ENCODE results near the gene ARHGAP44. TPM values are rescaled to one million over a fixed set of nuclear protein-coding genes. Genes with fewer than 3 reads are reported as not detected.

Gene ARHGAP44
- polyA plus RNA-seq, 4 donors, result 6.6 to 9.0 (median 7.6) TPM

DNA sequence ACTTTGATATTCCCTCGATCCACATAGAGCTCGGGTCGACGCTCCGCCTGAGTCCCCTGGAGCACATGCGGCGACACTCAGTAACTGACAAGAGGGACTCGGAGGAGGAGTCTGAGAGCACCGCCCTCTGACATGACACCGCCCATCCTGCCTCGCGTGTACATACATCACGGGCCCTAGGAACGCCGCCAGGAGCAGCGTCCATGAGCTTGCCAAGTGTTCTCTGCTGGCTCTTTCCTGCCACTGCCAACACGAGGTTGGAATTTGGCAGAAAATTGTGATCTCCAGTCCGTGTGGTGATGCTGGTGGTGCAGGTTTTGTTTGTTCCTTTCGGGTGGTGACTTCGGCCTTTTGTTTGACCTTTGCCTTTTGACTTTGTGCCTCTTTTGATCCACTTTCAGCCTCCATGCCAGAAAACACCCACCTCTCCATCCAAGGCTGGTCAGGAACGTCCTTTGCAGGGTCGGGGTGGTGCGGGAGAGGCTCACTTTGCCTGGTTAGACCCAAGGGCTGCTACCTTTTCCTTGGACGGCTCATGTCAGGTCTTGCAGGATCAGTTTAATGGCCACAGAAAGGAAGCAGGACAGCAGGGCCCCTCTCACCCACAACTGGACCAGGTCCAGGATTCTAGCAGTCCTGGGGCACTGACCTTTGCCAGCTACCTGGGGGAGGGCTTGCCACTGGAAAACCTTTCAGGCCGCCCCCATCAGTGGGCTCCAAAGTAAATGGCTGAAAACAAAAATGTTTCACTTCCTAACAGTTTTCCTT lies 200.9 kb downstream of the ARHGAP44 start:
- DNase-seq (ENCODE audit: low read depth in 4 of 4, low spot score in 2 of 4), result no peak

DNA sequence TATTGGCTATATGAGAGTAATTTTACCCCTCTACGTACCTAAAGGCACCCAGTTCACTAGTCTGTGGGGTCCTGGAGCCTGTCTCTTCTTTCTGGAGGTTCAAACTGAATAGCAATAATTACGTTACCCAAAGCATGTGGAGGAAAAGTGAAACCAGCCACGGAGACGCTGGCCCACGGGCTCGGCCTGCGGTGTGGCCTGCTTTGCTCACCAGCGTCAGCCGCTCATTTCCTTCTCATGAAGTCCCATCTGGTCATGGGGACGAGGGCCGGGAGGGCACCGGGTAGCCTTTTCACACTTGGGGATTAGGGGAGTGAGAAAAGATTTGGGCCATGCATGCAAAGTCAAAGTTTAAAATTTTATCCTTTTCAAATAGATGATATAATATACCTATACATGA lies 201.6 kb downstream of the ARHGAP44 start:
- DNase-seq (ENCODE audit: low read depth in 4 of 4, low spot score in 2 of 4), result no peak

GRCh38 chr17:12992676-12993075 lies 203.4 kb downstream of the ARHGAP44 start:
- DNase-seq (ENCODE audit: low read depth in 4 of 4, low spot score in 2 of 4), result no peak

- DNase-seq (ENCODE audit: low read depth in 4 of 4, low spot score in 2 of 4), result no peak
Observed at GRCh38 chr17:12993631-12994030, 204.3 kb downstream of the ARHGAP44 start.

DNA sequence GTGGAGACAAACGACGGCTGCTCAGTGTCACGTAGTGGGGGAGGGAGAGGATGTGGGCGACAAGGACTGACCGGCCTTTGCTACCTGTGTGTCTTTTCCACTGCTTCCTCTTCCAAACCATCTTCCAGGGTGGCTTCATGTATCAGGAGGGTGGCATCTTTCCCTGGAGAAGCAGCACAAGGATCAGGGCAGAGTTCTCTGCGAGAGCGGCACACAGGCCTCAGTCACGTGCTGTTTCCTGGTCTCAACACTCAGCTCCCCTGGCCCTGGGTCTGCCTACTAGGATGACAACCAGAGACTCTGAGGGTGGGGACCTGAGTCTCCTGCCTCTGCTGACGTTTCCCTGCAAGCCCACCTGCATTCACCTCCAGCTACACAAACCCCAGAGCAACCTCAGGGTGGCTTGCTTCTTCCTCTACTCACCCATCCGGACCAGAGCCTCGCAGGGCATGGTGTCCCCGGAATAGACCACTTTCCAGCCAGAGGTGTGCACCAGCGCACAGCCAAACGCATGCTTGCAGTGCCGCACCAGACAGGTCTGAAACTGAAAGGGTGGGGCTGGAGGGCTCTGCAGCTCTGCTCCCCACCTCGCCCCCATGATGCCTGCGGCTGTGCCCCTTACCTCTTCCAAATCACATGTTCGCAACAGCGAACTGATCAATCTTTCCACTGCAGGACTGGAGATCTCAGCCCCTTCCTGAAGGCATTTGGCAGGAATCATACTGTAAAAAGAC lies 205.2 kb downstream of the ARHGAP44 start:
- DNase-seq (ENCODE audit: low read depth in 4 of 4, low spot score in 2 of 4), result no peak

GRCh38 chr17:12995106-12995895 lies 206.0 kb downstream of the ARHGAP44 start:
- no peak for DNase-seq (ENCODE audit: low read depth in 4 of 4, low spot score in 2 of 4)

DNA sequence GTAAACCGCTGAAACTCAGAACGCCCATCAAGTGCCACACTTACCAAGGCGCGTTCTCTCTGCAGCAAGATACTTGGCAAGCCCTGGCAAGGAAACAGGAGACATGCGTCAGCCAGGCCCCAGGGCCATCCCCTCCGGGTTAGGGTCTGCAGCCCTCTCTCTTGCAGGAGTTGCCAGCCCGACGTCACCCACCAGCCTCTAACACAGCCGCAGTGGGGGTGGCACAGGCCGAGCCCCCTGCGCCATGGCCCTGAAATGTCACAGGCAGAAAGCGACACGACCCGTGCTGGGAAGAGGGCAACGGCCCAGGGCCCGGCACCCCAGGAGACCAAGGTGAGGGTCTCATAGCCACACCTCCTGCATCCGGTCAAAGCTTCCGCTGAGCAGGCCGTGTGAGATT lies 206.6 kb downstream of the ARHGAP44 start:
- DNase-seq (ENCODE audit: low read depth in 4 of 4, low spot score in 2 of 4), result no peak

GRCh38 chr17:12996357-12996756 lies 207.1 kb downstream of the ARHGAP44 start:
- DNase-seq (ENCODE audit: low read depth in 4 of 4, low spot score in 2 of 4), result no peak

- no peak for DNase-seq (ENCODE audit: low read depth in 4 of 4, low spot score in 2 of 4)
Observed at GRCh38 chr17:12996941-12997340, 207.6 kb downstream of the ARHGAP44 start.

- DNase-seq (ENCODE audit: low read depth in 4 of 4, low spot score in 2 of 4), result no peak
Observed at GRCh38 chr17:12998461-12998860, 209.2 kb downstream of the ARHGAP44 start.

- DNase-seq (ENCODE audit: low read depth in 4 of 4, low spot score in 2 of 4), result no peak
Observed at GRCh38 chr17:12998874-12999273, 209.6 kb downstream of the ARHGAP44 start.

GRCh38 chr17:13000561-13000960 lies 211.3 kb downstream of the ARHGAP44 start:
- DNase-seq (ENCODE audit: low read depth in 4 of 4, low spot score in 2 of 4), result no peak

GRCh38 chr17:13001991-13002615 lies 212.8 kb downstream of the ARHGAP44 start:
- peak in 2 of 4 donors; percentile 45 to 58 for DNase-seq (ENCODE audit: low read depth in 4 of 4, low spot score in 2 of 4)

DNA sequence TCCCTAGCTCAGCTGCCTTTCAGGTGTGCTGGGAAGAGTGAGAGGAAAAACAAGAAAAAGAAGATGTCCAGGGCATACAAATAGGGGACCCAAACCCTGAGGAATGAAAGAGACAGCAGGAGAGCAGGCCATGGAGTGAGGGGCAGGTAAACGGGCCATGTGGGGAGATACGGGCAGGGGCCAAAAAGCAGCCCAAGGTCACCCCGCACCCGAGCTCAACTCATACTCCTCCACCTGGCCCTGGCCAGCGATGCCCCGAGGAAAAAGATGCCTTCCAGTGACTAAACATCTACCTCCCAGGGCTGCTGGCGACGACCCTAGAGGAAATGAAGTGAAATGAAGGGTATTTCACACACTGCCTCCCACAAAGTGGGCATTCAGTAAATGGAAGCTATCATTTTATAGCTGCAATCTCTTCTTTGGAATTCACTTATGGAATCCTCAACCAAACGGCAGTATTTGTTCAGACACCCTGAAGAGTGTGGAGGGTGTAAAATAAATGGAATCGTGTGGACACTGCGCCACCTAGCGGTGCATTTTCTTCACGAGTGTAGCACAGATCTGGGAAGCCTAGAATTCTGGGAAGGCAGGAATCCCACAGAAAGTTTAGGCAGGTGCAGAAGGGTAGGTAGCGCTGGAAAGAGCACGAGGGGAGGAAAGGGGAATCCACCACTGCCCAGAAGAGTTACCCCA lies 213.6 kb downstream of the ARHGAP44 start:
- DNase-seq (ENCODE audit: low read depth in 4 of 4, low spot score in 2 of 4), result peak in 3 of 4 donors; percentile 49 to 73 (median 68)

DNA sequence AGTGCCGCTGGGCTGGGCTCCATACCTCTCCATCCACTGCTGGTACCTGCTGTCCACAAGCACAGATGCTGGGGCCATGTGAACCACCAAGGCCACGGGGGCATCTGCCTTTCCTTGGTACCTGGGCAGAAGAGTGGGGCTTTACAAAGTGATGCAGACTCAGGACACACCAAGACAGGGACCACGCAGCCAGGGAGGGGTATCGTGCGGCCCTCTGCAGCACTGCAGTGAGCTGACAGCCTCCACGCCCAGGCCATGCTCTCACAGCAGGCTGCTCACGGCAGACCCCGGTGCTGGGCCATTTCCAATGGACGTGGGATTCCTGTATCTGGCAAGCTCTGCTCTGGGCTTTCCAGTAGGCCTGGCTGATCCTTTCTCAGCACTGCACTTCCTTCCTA lies 214.2 kb downstream of the ARHGAP44 start:
- DNase-seq (ENCODE audit: low read depth in 4 of 4, low spot score in 2 of 4), result no peak

DNA sequence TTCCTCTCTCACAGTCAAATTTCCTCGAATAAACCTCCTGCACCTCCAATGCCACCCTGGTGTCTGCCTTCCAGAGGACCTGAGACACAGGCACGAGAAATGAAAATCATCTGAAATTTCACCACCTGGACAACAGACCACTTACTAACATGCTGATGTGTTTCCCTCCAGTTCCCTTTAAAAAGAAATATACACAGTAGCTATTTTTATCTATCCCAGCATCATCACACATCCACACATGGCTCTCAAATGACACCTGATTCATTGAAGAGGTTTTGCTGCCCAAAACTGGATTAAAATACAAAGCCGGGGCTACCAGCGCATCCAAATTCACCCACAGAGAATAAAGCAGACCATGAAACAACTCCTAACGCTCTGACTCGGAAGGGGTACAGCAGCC lies 214.6 kb downstream of the ARHGAP44 start:
- DNase-seq (ENCODE audit: low read depth in 4 of 4, low spot score in 2 of 4), result no peak

DNA sequence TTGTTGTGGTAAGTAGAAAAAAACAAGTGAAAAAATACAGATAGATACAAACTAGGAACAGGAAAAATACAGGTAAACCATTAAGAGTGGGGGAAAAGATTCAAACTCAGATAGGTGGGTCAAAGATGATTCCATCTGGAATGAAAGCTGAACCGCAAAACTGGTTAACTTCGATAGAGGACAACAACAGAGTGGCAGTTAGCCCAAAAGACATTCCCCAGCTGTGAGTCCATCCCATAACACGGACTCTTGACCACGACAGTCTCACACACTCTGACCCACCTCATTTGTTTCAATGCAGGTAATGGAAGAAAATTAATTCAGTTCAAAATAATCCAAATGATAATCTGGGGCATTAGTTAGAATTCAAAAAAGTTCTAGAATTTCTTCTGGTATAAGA lies 215.0 kb downstream of the ARHGAP44 start:
- DNase-seq (ENCODE audit: low read depth in 4 of 4, low spot score in 2 of 4), result no peak

DNA sequence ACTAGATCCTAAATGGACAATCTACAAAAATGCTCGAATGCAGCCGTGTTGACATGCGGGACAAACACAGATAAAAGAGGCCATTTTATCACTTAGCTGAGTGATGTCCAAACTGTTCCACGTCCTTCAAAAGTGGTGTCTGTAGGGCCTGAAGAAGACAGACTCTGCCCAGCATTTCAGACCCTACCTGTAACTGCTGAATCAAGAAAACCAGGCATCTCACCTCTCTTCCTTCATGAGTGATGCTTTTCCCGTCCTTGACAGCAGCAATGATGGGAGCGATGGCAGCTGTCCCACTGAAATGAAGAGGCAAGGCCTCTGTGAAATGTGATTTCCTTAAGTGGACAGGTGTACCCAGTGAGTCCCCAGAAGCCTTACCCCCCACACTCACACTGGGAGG lies 216.2 kb downstream of the ARHGAP44 start:
- DNase-seq (ENCODE audit: low read depth in 4 of 4, low spot score in 2 of 4), result no peak

DNA sequence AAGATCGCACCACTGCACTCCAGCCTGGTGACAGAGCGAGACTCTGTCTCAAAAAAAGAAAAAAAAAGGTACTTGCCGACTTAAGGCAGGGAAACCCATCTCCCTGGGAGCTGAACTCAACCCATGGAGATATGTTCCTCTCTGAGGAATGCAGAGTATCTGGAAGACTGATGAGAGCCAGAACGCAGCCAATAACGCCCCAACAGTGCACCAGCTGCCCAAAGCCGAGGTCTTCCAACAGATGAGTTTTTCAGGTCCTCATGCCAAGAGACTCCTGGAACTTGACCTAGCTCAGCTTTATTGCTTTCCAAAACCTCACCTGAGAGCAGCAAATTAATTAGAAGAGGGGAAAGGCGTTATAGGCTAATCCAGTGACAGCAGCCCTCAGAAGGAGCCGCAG lies 219.2 kb downstream of the ARHGAP44 start:
- no peak for DNase-seq (ENCODE audit: low read depth in 4 of 4, low spot score in 2 of 4)

- no peak for DNase-seq (ENCODE audit: low read depth in 4 of 4, low spot score in 2 of 4)
Observed at GRCh38 chr17:13010959-13011358, 221.7 kb downstream of the ARHGAP44 start.
